GM20431 (cell line): ENCODE data around the gene SLC4A1AP.

Experiments
- in situ Hi-C: fragments of 300-500 bp; cut with MseI, MboI; formaldehyde crosslinking; loops from one replicate; pipeline ENCODE4 v1.15.0; 2020; ENCODE audit warnings: low sequenced_read_pairs; ENCODE audit not compliant: unreplicated experiment

SLC4A1AP gene

GRCh38 chr2:27697660-27698059 lies 34.0 kb downstream of the SLC4A1AP start:
- in situ Hi-C loops = no loop called here

GRCh38 chr2:27701676-27702075 lies 38.0 kb downstream of the SLC4A1AP start:
- in situ Hi-C loops = no loop called here

GRCh38 chr2:27702302-27702701 lies 38.6 kb downstream of the SLC4A1AP start:
- in situ Hi-C loops = no loop called here

- in situ Hi-C loops = no loop called here
Measured at GRCh38 chr2:27703638-27704341, 40.1 kb downstream of the SLC4A1AP start.

- in situ Hi-C loops = no loop called here
Measured at GRCh38 chr2:27704342-27704876, 40.7 kb downstream of the SLC4A1AP start.

GRCh38 chr2:27705851-27706622 lies 42.3 kb downstream of the SLC4A1AP start:
- in situ Hi-C loops = no loop called here

- in situ Hi-C loops = no loop called here
Measured at GRCh38 chr2:27707462-27708256, 44.0 kb downstream of the SLC4A1AP start.

GRCh38 chr2:27708257-27708654 lies 44.6 kb downstream of the SLC4A1AP start:
- in situ Hi-C loops = no loop called here

- in situ Hi-C loops = no loop called here
Measured at GRCh38 chr2:27708666-27709065, 45.0 kb downstream of the SLC4A1AP start.

GRCh38 chr2:27709326-27709725 lies 45.6 kb downstream of the SLC4A1AP start:
- in situ Hi-C loops = no loop called here

- in situ Hi-C loops = no loop called here
Measured at GRCh38 chr2:27709960-27710575, 46.4 kb downstream of the SLC4A1AP start.

GRCh38 chr2:27710640-27711430 lies 47.1 kb downstream of the SLC4A1AP start:
- in situ Hi-C loops = no loop called here

- in situ Hi-C loops = no loop called here
Measured at GRCh38 chr2:27711804-27712203, 48.1 kb downstream of the SLC4A1AP start.

- in situ Hi-C loops = no loop called here
Measured at GRCh38 chr2:27712522-27712921, 48.8 kb downstream of the SLC4A1AP start.

- in situ Hi-C loops = no loop called here
Measured at GRCh38 chr2:27713201-27713600, 49.5 kb downstream of the SLC4A1AP start.

GRCh38 chr2:27714053-27714452 lies 50.4 kb downstream of the SLC4A1AP start:
- in situ Hi-C loops = no loop called here

- in situ Hi-C loops = no loop called here
Measured at GRCh38 chr2:27714851-27715291, 51.2 kb downstream of the SLC4A1AP start.

GRCh38 chr2:27715318-27716210 lies 51.9 kb downstream of the SLC4A1AP start:
- in situ Hi-C loops = no loop called here
